Measurements from ENCODE around the gene EHBP1. TPM values are rescaled to one million over a fixed set of nuclear protein-coding genes. Genes with fewer than 3 reads are reported as not detected.

Gene EHBP1
- total and polyA plus RNA-seq, 2 experiments from 2014 or later = 27.2 to 47.9 TPM

- no peak for TF ChIP-seq REST (IDR thresholded peaks at IDR 0.05; ENCODE audit: unreplicated experiment)
- no peak for TF ChIP-seq EZH2 (IDR thresholded peaks at IDR 0.05; ENCODE audit: low read depth, unreplicated experiment)
- no peak for TF ChIP-seq CREB1 (CRISPR knock-in tag; IDR thresholded peaks at IDR 0.05; ENCODE audit: low read depth)
- TF ChIP-seq NANOG (IDR thresholded peaks at IDR 0.05; ENCODE audit: borderline replicate concordance) = no peak
These were observed 388.0 kb downstream of the EHBP1 start (continued) for GRCh38 chr2:63093502-63093901.

Small RNAs within 50 kb of the gene (small RNA-seq; reads per million reads assigned to genes)
- gene RF00019 (ENCODE audit: low replicate concordance) = not detected

Other genes with a start within 250 kb of the EHBP1 start
- 0.94 and 3.0 TPM in 2 replicates for gene TMEM17, start 199.5 kb upstream of the EHBP1 start, total RNA-seq (2014; rRNA removed; shearing (Covaris generic))
- gene TMEM17, start 199.5 kb upstream of the EHBP1 start, polyA plus RNA-seq (2016; fragmentation: Nextera tagmentation; extraction: Ambion mirVana) = 1.2 and 1.7 TPM in 2 replicates

Measured in GM23338 (cell line).